ENCODE measurements around the gene YBX1.

Gene YBX1

GRCh38 chr1:42735477-42736105, 53.4 kb downstream of the YBX1 start:
- DNase-seq, result peak; percentile 9

DNA sequence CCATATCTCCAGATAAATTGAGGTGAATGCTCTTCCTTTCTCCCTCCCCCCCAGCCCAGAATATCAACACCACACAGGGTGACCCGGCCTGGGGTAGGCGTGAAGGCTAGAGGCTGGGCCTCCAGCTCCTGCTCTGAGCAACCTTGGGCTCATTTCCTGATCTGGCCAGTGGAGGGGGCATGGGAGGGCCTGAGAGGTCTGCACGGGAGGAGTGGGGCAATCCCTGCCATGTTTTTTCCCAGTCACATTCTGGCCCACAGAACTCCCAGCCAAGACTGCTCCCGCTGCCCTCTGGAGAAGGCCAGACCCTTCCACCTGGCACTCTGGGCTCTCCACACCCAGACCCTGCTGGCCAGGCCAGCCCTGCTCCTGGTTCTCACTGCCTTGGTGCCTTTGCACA, 53.9 kb downstream of the YBX1 start:
- no peak for DNase-seq

DNA sequence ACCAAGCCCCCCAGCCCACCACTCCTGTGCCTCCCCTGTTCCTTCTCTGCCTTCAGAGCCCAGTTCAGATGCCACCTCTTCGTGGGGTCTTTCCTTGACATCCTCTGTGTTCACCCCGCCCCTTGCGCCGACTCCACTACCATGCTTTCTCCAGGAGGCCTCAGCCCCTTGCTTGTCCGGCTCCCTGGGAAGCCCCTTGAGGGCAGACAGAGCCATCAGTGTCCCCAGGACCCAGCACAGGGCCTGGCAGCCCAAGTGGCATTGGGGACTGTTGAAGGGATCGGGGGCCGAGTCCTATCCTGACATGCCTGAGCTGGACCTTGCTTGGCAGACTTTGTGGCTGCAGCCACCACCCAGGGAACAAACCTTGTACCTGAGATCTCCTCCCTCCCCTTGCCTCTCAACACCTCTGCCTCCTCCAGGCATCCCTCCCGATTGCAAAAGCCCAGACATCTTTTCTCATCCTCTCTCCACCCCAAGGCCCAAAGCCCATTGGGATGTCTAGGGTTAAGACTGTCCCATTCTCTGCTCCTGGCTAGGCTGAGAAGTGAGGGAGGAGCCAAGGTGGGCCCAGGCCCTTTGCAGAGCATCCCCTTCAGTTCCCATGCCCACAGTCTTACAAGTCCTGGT, 54.5 kb downstream of the YBX1 start:
- DNase-seq, result no peak

GRCh38 chr1:42737257-42737656, 55.0 kb downstream of the YBX1 start:
- DNase-seq, result no peak

DNA sequence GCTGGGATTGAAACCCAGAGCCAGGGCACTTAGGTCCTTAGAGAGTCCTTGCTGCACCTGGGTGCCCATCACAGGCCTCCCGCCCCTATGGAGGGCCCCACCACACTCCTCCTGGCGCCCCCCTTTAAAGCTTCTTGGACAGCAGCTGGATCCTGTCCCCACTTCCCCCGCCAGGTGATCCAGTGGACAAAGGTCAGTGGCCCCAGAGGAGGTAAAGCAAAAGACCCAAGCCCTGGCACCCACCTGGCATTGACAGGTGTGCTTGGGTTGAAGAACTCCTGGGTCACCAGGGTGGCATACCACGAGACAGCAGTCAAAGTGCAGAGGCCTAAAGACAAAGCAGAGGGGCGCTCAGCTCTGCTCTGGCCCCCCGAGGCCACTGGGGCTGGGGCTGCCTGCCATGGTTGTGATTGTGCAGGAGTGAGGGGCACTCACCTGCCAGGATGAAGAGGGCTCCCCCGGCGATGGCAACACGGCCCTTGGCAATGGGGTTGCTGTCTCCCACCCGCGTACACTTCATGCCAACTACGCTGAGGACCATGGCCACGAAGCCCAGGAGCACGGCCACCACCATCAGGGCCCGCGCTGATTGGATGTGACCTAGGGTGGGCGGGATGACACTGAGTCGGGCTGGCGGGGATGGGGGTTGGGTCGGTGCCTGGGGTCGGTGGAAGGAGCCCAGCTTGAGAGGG, 55.9 kb downstream of the YBX1 start:
- DNase-seq, result no peak

DNA sequence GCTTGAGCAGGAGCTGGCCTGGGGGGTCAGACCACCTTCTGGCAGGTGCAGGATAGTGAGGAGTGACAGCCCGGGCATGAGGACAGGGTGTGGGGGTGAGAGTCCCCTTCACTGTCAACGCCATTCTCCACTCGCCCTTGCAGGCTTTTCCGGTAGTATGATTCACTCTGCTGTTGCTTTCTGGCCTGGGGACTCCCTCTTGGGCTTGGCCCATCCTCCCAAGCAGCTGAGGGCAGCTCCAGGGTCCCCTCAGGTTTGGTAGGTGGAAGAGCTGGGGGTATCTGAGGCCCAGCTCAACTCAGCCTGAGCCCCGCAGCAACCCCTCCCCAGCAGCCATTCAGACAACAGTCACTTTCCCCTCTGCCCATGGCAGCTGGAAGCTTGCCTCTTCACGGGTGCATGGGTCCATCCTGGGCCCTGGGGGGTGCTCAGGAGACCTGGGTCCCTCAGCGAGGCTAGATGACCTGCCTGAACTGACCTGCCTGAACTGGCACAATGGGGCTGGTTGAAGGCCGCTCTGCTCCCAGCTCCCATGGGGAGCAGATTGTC, 56.5 kb downstream of the YBX1 start:
- no peak for DNase-seq

DNA sequence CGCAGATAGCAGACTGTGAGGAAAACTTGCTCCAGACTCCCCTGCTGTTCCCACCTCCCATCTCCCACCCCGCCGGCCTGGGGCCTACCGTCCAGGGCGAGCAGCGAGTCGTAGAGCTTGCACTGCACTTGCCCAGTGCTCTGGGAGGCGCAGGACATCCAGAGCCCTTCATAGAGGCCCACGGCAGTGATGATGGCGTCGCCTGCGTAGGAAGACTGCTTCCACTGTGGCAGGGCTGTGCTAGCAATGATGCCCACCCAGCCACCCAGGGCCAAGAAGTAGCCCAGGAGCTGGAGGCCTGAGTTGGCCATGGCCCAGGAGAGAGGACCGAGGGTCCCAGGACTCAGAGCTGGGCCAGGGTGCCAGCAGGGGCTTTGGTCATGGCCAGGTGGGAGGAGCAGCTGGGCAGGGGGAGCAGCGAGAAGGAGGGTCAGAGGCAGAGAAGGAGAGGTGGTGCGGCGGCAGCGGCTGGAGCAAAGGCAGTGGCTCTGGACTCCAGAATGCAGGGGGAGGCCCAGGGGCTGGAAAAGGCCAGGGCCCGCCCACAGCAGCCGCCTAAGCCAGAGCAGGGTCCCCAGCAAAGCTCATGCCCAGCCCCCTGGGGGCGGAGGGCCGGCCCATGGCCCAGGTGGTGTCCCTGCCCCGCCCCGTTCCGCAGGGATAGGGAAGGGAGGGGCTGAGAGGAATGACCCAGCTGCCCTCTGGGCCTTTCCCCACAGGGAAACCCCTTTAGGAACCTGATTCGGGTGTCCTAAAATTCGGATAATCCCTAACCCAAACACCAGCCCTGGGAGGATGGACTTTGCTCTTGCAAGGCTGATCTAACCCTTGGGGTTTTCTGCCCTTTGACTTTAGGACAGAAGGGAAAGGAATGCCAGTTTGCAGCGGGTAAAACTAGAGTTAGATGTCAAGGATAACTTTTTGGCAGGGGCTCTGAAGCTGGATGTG, 57.8 kb downstream of the YBX1 start, which contains the start of gene CLDN19:
Gene CLDN19 (minus strand): TSS at position 484 of the 948 bp plus-strand sequence. CDS start 173 bp downstream, at position 311.
- DNase-seq, result no peak

- no peak for DNase-seq
Observed at GRCh38 chr1:42740851-42741580, 58.8 kb downstream of the YBX1 start.

DNA sequence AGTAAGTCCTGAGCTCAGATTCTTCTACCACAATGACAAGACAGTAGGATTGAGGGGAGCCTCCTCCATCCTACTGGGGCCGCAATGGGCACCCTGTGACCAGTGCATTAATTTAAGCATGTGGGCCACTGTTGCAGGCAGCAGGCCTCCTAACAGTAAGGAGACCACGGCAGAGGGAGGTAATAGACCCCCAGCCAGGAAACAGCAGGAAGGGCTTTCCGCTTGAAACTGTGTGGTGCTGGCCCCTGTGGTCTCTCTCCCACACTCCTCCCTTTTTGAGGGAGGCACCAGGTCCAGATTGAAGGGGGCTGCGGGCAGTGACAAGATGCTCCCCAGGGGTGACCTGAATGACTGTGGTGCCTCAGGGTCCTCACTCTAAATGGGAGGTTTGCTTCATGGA, 59.5 kb downstream of the YBX1 start:
- no peak for DNase-seq

- DNase-seq, result no peak
Observed at GRCh38 chr1:42742141-42742540, 59.9 kb downstream of the YBX1 start.

GRCh38 chr1:42742617-42743316, 60.5 kb downstream of the YBX1 start:
- DNase-seq, result no peak

DNA sequence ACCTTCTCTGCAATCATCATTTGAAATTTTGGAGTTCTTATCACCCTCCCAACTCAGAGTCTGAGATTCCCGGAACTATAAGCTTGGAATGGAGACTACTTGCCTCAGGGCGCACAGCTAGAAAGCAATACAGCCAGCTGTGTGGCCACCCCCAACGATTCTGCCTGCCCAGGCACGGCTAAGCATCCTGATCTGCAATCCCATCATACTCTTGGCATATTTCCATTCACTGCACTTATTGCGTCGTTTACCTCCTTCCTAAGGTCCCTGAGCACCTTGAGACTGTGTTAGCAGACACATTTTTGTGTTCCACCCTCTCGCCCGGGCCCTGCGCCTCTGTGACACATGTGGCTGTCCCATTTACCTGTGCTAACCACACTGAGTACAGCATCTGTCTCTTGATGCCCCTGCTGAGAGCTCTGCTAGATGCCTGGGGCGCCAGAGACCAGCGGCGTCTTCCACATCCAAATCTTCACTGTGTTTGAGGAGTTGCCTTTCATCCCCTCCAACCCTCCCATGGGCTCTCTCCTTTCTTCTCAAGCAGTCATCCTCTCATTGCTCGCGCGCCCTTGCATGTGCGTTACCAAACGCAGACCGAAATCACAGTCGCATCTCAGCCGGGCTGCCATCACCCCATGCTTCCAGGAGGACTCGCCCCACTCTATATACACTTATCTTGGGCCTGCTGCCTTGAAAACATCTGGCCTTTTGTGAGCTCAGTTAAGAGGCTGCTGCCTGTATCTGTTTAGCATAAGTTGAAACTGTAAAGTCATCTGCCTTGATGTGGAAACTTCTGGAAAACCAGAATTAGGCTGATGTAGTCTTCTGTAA, 61.3 kb downstream of the YBX1 start:
- DNase-seq, result no peak

- no peak for DNase-seq
Observed at GRCh38 chr1:42744148-42744413, 61.9 kb downstream of the YBX1 start.

- DNase-seq, result no peak
Observed at GRCh38 chr1:42745851-42746250, 63.6 kb downstream of the YBX1 start.

DNA sequence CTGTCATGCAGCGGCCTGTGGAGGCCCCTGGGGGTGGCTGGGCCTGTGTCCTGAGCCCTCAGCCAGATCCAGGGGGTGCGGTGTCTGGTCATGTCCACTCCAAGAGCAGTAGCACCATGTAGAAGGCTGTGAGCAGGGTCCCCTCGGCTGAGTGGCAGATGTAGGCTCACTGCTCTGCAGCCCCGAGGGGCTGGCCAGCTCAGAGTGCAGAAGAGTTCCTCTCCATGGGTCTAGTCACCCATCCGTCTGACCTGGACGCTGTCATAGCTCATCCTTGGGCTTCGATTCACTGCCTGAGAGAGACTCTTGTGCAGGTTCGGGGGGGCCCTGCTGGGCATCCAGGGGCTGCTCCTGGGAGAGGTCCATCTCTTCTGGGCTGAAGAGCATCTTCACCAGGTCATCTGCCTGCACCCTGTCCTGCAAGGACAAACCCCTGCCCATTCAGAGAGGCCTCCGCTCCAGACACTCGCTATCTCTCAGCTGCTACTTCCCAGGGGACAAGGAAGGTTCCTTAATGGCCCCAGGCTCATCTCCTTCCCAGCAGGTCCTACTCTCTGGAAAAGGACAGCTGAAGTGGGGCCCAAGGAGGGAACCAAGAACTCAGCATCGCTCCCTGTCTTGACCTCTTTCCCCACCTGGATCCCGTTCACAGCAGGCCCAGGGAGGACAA, 64.4 kb downstream of the YBX1 start:
- no peak for DNase-seq

DNA sequence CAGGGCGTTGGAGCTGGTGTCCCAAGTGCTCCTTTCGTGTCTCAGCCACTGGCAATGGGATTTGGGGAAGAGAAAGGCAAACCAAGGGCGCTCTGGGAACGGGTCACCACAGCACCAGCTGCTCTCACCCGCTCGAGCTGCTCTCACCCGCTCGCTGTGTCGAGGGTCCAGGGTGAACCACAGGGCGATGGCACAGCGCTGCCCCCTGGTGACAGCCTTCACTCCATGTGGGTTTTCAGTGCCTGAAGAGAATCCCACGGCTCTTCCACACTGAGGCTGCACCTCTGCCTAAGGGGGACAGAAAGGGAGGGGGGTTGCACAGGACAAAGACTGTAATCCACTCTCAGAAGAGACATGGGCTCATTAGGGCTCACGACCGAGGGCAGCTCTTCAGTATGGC, 64.9 kb downstream of the YBX1 start:
- DNase-seq, result no peak

GRCh38 chr1:42748021-42748420, 65.8 kb downstream of the YBX1 start:
- DNase-seq, result no peak

DNA sequence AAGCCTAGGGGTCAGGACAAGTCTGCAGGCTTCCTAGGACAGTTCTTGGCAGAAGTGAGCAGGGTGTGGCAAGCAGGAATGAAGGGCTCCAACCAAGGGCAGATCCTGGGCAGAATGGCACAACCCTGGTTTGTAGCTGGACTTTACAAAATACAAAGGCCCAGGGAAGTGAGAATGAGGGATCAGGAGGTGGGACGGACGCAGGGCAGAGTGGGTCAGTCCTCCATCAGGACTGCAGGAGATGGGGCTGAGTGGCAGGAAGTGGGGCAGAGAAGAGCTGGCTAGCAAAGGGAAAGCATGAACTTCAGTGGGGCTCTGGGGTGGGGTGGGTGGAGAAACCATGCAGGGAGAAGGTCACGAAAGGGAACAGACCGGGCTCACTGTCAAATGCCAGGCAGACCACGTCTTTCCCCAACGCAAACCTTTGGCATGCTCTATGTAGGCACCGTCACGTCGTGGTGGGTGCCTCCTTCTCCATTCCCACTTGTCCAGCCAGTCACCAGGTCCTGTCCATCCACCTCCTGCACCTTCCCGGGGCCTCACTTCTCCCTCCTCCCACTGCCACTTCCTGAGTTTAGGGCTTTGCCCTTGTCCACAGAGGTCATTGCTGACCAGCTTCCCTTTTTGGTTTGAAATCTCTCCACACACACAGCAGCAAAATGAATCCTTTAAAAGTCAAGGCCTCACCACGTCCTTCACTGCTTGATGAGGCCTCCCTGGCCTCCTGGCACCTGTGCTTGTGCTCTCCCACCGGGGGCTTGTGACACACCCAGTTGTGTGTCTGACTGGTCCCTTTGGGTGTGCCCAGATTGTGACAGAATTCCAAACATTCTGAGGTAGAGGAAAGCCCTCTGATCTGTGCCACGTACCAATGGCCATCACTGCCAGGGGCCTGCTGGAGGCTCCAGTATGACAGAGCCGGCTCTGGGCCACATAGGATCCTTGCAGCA, 66.5 kb downstream of the YBX1 start:
- DNase-seq, result no peak

DNA sequence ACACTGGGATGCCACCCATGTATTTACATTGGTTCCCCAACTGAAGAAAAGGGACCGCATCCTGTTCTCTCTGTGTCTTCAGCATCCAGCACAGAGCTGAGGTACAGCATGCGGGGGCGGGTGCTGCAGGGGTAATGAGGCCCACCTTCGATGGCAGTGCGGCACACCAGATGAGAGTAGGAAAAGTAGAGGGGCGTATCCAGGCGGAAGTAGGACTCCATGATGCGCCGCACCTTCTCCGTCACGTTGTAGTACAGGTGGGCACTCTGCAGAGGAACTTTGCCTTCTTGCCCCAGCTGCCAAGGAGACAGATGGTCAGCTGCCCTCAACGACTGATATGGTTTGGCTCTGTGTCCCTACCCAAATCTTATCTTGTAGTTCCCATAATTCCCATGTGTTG, 67.8 kb downstream of the YBX1 start:
- no peak for DNase-seq
